ENCODE measurements around the gene CD6. TPM values are rescaled to one million over a fixed set of nuclear protein-coding genes. Genes with fewer than 3 reads are reported as not detected.

CD6 gene
- total and polyA plus RNA-seq, 2 of the 8 experiments (the other 6 are each of a cell fraction or from before 2014, with no cell fraction given) = 0.03 TPM; not detected in 1

- Histone ChIP-seq H3K4me3 (ENCODE audit: extremely low read depth in 1 of 4, insufficient read depth in 2 of 4, low read depth in 3 of 4, low read length in 4 of 4) (no peak overlapping the region), H3K27ac (ENCODE audit: low read depth, low read length) (no peak overlapping the region), H4K5ac (ENCODE audit: insufficient read length, low read depth, low read length) (no peak overlapping the region), H4K91ac (replicated peaks; ENCODE audit: insufficient read length, low read length) (no peak overlapping the region), H4K8ac (ENCODE audit: extremely low read depth, insufficient read depth, low read length) (peak overlapping the region; percentile 57), H3K79me2 (ENCODE audit: control insufficient read depth in 1 of 2, insufficient read depth in 2 of 2, low read length in 2 of 2) (no peaks in the 10 kb centered on the region), H2BK15ac (ENCODE audit: low read length) (no peak overlapping the region), H3K23ac (ENCODE audit: insufficient read length) (no peak overlapping the region), H3K79me1 (ENCODE audit: low read depth, low read length) (no peaks in the 10 kb centered on the region), H3K36me3 (ENCODE audit: control insufficient read depth in 2 of 4, insufficient read depth in 4 of 4, low read length in 3 of 4) (no peaks in the 10 kb centered on the region), H3K23me2 (ENCODE audit: low read depth, low read length) (peaks cover 6% of the 10 kb centered on the region; the same call in 1 of the 2 replicates), H3K4me2 (ENCODE audit: insufficient read depth in 1 of 2, low read depth in 2 of 2, low read length in 2 of 2) (no peak overlapping the region), H3K9me3 (ENCODE audit: insufficient read depth in 2 of 2, low read depth in 1 of 2, low read length in 1 of 2) (no peaks in the 10 kb centered on the region), H3K4me1 (replicated peaks in 1 of 4; ENCODE audit: control insufficient read depth in 3 of 4, insufficient read depth in 4 of 4, low read length in 3 of 4) (peaks cover 0 to 4% (median 2%) of the 10 kb centered on the region in 4 experiments; a peak in 5 of 7 replicates), H2AFZ (ENCODE audit: low read length) (no peak overlapping the region), H3K4ac (replicated peaks; ENCODE audit: insufficient read length, low read depth, low read length) (no peak overlapping the region), H2AK5ac (ENCODE audit: low read depth, low read length) (no peak overlapping the region), H3K14ac (ENCODE audit: insufficient read length) (no peak overlapping the region), H3K9ac (replicated peaks in 1 of 4; ENCODE audit: extremely low read depth in 1 of 4, low read depth in 3 of 4, low read length in 3 of 4) (no peak overlapping the region), H3K27me3 (replicated peaks in 1 of 4; ENCODE audit: control insufficient read depth in 3 of 4, extremely low read depth in 1 of 4, insufficient read depth in 3 of 4, low read length in 3 of 4) (peaks cover 0 to 5% (median 4%) of the 10 kb centered on the region in 4 experiments; a peak in 3 of 7 replicates), H2BK12ac (ENCODE audit: low read depth, low read length) (no peak overlapping the region), H3K18ac (ENCODE audit: extremely low read depth, low read length) (no peak overlapping the region), H2BK5ac (ENCODE audit: low read depth, low read length) (no peak overlapping the region), H3K56ac (replicated peaks; ENCODE audit: insufficient read length, low read depth, low read length) (no peak overlapping the region), H2BK20ac (ENCODE audit: low read length) (no peak overlapping the region), H4K20me1 (replicated peaks in 1 of 2; ENCODE audit: control insufficient read depth in 1 of 2, insufficient read depth in 2 of 2, low read length in 2 of 2) (peaks cover 2% of the 10 kb centered on the region in 2 experiments), H2BK120ac (replicated peaks; ENCODE audit: low read depth, low read length) (no peak overlapping the region)
- ChIA-PET CTCF (ENCODE audit: partially characterized antibody) (interaction anchor here (0.9 to 2.0 kb wide), 6 partner anchors 10 to 188 kb away, joined by 3 to 10 read pairs (median 3); partner anchors contain the start of gene CD6), POLR2A (ENCODE audit: partially characterized antibody) (interaction anchor here (1.1 to 2.0 kb wide), 2 partner anchors 9 to 68 kb away, joined by 3 to 4 read pairs; no protein-coding TSS in a partner anchor)
- TF ChIP-seq MAFK (IDR thresholded peaks at IDR 0.05; ENCODE audit: low read depth, low read length) (no peak), SRF (IDR thresholded peaks at IDR 0.05; ENCODE audit: low read depth, low read length) (no peak), RBBP5 (IDR thresholded peaks at IDR 0.05; ENCODE audit: borderline replicate concordance, low read depth, low read length) (no peak), POLR2A (IDR thresholded peaks at IDR 0.05; ENCODE audit: control extremely low read depth in 1 of 2, low read depth in 2 of 2, low read length in 2 of 2) (no peak)
- FAIRE-seq = no peak
- no peak for DNase-seq (ENCODE audit: low read depth in 1 of 2, low spot score in 2 of 2)
- 86% methylated on average over 16 of the region's 19 CpGs; no CpG with 5 or more reads in 1 of the 2 experiments for WGBS, 2 experiments (ENCODE audit: extremely low coverage in 1 of 2, insufficient coverage in 1 of 2, insufficient read length in 1 of 2, insufficient replicate concordance in 2 of 2, low coverage in 1 of 2, low lambda C conversion rate in 2 of 2, missing lambda C conversion rate in 1 of 2)
These were observed 47.8 kb downstream of the CD6 start for GRCh38 chr11:61019037-61019831.

All from H1 (cell line).